NCI-H1694 treated with DMSO at 0.1 percent for 48 hours (cell line): ENCODE measurements around the gene COL4A3.
"Not testable (repeated sequence)": the region's sequence is repeated elsewhere in the genome, so short reads cannot be mapped to it uniquely, and the experiment has no call there.

Source experiments
- DNase-seq: peaks from one replicate; lab custom pipeline; 2025; lab: John Stamatoyannopoulos, UW

The COL4A3 gene

GRCh38 chr2:227160164-227160563 is 4.3 kb upstream of the COL4A3 start:
- DNase-seq, result no peak

- no peak for DNase-seq
These were observed 2.5 kb upstream of the COL4A3 start for GRCh38 chr2:227161947-227162346.

DNA sequence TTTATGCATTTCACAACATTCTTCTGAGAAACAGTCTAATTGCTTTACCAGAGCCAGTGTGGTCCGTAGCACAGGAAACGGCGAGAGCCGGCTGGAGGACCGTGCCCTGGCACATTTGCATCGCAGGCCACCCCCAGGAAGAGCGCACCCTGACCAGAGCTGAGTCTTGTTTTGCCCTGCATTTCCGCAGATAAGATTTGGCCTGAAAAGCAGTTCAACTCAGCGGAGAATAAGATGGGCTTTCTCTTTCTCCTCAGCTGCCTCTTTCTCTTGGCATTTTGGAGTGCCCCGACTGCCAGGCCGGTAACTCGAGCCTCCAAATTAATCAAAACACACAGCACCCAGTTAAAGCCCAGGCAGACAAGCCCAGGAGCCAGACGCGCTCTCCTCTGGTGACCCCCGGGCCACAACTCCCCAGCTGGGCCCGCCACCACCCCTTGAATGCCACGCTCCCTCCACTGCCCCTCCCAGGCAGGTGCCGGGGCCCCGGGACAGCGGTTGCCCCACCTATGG is 883 bp upstream of the COL4A3 start:
- DNase-seq, result no peak

- no peak for DNase-seq
These were observed 403 bp downstream of the COL4A3 start for GRCh38 chr2:227164763-227165291.

DNA sequence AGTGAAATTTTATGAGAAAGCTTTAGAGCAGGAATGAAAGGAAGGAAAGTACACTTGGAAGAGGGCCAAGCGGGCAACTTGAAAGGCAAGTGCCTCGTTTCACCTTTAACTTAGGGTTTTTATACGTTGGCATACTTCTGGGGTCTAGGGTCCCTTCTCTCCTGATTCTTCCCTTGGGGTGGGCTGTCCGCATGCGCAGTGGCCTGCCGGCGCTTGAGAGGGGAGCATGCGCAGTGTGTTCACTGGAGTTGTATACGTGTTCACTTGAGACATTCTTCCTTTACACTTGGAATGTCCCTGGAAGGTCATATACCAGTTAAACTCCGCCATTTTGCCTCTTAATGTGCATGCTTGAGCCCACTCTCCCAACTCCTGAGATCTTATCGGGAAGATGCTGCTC is 7.4 kb downstream of the COL4A3 start:
- not testable (repeated sequence) for DNase-seq

DNA sequence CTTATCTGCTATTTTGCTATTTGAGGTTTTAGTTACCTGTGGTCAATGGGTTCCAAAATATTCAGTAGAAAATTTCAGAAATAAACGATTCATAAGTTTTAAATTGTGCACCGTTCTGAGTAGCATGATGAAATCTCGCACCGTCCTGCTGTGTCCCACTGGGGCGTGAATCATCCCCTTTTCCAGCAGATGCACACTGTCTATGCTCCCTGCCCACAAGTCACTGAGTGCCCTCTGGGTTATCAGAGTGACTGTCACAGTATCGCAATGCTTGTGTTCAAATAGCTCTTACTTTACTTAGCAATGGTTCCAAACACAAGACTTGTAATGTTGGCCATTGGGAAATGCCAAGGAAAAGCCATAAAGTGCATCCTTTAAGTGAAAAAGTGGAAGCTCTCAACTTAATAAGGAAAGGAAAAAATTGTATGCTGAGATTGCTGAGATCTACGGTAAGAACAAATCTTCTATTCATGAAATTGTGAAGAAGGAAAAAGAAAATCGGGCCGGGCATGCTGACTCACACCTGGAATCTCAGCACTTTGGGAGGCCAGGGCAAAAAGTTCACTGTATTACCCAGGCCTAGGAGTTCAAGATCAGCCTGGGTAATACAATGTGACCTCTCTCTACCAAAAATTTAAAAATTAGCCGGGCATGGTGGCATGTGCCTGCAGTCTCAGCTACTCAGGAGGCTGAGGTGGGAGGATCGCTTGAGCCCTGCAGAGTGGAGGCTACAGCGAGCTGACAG is 13.3 kb downstream of the COL4A3 start:
- DNase-seq, result no peak

DNA sequence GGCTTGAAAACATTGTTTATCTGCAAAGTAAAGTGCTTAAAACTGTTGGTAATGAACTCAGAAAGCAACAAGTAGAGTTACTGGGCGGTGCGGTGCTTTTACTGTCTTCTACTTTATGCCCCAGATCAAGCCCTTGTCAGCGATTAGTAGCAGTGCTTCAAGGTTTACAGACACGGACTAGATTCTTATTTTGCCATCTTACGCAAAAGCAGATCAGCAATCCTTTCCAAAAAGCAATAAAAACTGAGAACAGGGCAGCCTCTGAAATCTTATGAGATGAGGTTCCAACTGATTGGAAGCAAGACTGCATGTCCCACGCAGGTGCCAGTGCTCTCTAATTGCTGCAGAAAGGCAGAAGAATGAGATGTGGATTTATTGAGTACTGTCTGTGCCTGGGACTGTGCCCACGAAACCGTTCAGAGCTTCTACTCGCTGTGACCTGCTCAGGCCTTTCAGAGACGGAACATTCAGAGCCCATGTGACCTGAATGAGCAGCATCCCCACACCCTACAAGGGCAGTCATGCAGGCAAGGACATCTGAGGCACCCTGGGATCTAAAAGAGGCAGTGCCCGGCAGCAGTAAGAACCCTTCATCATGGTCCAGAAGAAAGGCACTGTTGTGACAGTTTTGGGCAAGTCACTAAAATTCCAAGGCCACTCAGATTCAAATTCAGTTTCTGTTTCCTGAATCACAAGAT is 15.7 kb downstream of the COL4A3 start:
- no peak for DNase-seq

GRCh38 chr2:227180770-227181169 is 16.3 kb downstream of the COL4A3 start:
- no peak for DNase-seq

DNA sequence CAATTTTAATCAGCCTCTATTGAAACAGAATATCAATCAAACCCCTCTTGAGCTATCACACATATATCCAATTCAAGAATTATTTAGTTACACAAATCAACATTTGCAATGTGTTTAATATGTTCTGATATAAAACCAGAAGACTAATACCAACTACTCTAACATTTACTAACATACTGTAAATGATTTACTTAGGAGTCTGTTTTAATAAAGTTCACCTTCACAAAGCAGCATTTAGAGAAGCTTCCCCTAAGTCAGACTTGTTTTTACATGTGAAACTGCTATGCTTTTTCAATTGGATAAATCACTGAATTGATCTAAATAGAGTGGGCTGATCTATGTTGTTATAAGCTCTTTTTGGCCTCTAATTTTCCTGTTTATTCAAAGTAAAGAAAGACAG is 18.3 kb downstream of the COL4A3 start:
- DNase-seq, result no peak

- DNase-seq, result no peak
These were observed 19.4 kb downstream of the COL4A3 start for GRCh38 chr2:227183657-227184367.

GRCh38 chr2:227185615-227186232 is 21.3 kb downstream of the COL4A3 start:
- DNase-seq, result no peak

- DNase-seq, result no peak
These were observed 22.3 kb downstream of the COL4A3 start for GRCh38 chr2:227186751-227187150.

GRCh38 chr2:227188292-227188691 is 23.9 kb downstream of the COL4A3 start:
- no peak for DNase-seq

DNA sequence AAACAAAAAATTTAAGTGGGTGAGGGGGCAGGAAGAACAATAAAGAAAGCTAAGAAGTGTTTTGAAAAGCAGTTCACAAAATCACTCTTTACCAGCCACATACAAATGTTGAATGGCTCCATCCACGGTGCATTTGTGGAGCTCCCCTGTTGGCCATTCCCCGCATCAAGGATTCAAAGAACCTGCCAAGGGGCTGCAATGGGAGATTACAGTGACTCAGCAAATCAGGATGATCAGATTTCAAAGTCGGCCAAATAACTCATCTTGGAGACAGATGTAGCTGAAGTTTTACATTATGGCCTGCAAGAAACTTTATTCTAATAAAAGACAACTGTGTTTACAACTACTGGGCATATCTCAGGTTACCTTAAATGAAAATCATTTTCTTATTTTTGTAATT is 26.9 kb downstream of the COL4A3 start:
- DNase-seq, result no peak

- DNase-seq, result no peak
These were observed 28.1 kb downstream of the COL4A3 start for GRCh38 chr2:227192491-227192890.

DNA sequence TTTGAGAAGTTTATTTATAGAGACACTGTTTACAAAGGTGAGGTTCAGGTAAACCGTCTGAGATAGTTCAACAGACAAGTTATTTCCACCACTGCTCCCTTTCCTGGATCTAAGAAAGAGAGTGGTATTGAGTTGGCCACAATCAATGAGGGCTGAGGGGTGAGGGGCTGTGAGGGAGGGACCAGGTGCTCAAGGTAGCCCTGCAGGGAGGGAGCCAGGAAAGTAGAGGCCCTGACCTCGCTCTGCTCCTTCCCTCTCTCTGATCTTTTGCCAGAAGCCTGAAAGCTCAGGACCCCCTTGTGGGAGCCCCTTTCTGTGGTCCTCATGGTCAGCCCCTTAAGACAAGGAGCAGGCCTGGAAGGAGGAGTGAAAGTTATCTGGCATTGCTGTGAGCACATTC is 29.8 kb downstream of the COL4A3 start:
- no peak for DNase-seq

DNA sequence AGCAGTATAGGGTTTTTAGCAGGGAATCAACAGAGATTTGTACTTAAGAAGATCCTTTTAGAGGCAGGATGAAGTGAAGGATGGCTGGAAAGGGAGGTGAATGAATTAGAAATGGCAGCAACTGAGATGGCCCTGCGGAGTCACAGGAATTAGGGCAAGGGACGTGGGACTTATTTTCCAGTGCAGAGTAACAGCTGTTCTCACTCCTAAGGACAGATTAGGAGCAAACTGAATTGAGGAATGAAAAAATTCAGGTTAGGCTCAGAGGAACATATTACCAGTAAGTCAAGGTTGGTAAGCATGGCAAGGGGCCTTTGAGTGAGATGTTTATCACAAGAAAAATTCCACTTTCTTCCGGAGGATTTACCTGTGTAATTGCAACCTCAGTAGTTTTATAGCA is 34.4 kb downstream of the COL4A3 start:
- no peak for DNase-seq

GRCh38 chr2:227201771-227202170 is 37.3 kb downstream of the COL4A3 start:
- no peak for DNase-seq

- DNase-seq, result no peak
These were observed 40.0 kb downstream of the COL4A3 start for GRCh38 chr2:227204452-227204851.

- DNase-seq, result no peak
These were observed 41.3 kb downstream of the COL4A3 start for GRCh38 chr2:227205701-227206100.

GRCh38 chr2:227206406-227206805 is 42.0 kb downstream of the COL4A3 start:
- DNase-seq, result no peak

DNA sequence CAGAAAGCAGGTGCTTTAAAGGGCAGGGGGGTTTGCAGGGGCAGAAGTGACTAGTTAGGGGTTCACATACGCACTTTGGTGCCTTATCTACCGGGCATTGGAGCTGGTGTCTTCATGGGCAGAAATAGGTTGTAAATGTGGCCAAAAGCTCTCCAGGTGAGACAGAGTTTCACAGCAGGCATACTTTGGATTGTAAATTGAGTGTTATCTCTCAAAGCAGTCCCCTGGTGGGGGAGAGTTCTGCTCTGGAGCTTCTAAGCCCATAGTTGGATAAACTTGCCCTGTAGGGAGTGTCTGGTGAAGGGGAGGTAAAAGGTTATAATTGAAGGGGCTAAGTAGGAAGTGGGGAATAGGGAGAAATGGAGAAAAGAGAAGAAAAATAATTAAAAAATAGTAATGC is 43.1 kb downstream of the COL4A3 start:
- no peak for DNase-seq
